NCI-H748 (cell line): Measurements from ENCODE around the gene HECA.

Source experiments
- DNase-seq: peaks from one replicate; lab custom pipeline; 2025; ENCODE audit not compliant: unreplicated experiment; lab: John Stamatoyannopoulos, UW

Gene HECA

DNA sequence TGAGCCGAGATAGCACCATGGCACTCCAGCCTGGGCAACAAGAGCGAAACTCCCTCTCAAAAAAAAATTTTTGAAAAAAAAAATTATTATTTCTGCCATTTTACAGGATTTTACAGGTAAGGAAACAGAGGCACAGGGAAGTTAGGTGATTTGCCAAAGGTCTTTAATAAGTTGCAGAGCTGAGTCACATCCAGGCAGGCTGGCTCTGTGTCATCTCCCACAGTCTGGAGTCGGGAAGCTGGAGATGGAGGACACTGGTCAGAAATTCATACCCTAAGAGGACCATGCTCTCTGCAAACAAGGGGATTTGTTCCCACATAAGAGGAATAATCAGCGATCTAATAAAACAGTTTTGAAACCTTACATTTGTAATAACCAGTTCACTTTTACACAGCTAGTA, 24.1 kb downstream of the HECA start:
- no peak for DNase-seq

GRCh38 chr6:139161169-139161568, 26.3 kb downstream of the HECA start:
- peak; percentile 36 for DNase-seq

DNA sequence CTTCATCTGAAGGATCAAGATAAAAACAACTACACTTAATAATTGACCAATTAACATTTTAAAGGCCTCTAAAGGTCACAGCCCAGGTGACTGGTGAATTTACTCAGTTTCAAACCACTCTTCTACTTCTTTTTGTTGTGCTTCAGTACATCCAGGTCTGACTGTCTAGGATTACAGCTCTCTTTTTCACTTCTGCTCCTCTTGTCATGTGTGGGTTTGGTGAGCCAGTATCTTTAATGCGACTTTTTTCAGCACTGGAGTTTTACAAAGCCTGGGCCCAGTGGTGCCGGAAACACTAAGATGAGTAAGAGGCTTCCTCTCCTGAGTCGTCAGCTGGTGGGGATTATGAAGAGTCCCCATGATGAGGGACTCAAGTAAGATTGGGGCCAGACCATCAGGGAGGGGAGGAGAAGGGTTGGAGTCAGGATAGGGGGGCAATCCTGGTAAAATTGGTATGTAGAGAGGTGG, 27.0 kb downstream of the HECA start:
- DNase-seq, result no peak

DNA sequence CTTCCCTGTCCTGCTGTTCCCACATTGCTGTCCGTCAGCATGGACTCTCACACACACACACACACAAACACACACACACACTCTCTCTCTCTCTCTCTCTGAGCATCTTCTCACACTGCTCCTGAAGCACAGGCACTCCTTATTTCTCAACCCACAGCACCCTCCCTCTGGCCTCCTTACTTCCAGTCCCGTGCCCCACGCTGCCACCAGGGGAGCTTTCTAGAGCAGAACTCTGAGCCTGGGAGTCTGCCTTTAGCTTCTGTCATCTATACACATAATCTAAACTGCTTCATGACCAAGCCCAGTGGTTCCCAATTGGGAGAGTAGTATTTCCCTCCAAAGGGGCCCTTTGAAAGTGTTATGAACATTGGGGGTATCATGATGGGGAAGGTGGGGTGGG, 29.1 kb downstream of the HECA start:
- DNase-seq, result no peak

DNA sequence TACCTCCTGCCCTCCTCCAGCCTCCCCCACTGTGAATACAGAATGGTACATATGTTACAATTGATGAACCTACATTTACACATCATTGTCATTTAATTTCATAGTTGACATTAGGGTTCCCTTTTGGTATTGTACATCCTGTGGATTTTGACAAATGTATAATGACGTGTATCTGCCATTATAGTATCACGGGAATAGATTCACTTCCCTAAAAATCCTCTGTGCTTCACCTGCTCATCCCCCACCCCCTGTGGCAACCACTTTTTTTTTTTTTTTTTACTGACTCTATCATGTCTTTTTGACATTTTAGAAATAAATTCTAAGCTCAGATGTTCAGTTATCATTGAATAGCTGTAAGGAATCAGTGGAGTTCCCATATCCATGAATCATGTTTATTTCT, 30.4 kb downstream of the HECA start:
- DNase-seq, result no peak

GRCh38 chr6:139166238-139166955, 31.5 kb downstream of the HECA start:
- no peak for DNase-seq

GRCh38 chr6:139166956-139167313, 32.1 kb downstream of the HECA start:
- DNase-seq, result no peak

DNA sequence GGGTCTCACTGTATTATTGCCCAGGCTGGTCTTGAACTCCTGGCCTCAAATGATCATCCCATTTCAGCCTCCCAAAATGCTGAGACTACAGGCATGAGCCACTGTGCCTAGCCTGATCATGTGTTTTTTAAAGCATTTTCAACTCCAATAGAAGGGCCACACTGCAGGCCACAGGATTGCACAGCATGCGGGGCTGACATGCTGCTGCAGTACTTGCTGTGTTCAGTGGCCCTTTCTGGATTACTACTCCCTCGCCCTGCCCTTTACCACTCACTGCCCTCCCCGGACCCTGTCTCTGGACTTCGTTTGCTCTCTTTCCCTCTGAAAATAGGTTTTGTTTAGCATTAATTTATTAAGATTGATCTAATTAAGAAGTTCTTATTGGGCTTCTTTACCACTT, 37.3 kb downstream of the HECA start:
- DNase-seq, result no peak

GRCh38 chr6:139172567-139172966, 37.7 kb downstream of the HECA start:
- DNase-seq, result no peak

GRCh38 chr6:139173172-139173571, 38.3 kb downstream of the HECA start:
- DNase-seq, result no peak

- DNase-seq, result no peak
These were observed 38.9 kb downstream of the HECA start for GRCh38 chr6:139173822-139174221.

- no peak for DNase-seq
These were observed 40.1 kb downstream of the HECA start for GRCh38 chr6:139174961-139175360.

GRCh38 chr6:139175389-139175948, 40.6 kb downstream of the HECA start:
- no peak for DNase-seq

DNA sequence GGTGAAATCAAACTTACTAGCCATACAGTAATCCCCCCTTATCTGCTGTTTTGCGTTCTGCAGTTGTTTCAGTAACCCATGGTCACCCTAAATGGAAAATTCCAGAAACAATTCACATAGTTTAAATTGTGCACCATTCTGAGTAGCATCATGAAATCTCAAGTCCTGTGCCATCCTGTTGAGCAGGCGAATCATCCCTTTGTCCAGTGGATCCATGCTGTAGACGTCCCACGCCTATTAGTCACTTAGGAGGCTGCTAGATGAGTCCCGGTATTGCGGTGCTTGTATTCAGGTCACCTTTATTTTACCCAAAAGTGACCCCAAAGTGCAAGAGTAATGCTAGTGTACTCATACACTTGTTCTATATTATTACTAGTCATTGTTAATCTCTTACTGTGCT, 46.4 kb downstream of the HECA start:
- no peak for DNase-seq

GRCh38 chr6:139184047-139184446, 49.2 kb downstream of the HECA start:
- no peak for DNase-seq

DNA sequence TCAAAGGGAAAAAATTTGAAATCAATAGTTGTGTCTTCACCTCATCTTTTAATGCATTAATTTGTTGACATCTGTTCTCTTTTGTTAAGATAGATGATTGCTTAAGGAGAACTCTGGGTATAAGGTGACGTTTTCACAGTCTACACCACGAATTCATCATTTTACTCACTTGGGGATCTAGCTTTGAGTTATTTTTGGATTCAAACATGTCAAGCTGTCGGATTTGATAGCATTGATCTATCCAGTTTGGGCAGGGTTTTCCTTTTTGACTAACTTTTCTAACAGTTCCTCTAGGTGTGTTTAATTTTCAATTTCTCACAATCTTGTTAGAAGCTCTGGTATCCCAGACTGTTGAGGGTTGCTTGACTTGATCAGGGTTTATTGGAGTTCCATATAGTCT, 49.6 kb downstream of the HECA start:
- no peak for DNase-seq

DNA sequence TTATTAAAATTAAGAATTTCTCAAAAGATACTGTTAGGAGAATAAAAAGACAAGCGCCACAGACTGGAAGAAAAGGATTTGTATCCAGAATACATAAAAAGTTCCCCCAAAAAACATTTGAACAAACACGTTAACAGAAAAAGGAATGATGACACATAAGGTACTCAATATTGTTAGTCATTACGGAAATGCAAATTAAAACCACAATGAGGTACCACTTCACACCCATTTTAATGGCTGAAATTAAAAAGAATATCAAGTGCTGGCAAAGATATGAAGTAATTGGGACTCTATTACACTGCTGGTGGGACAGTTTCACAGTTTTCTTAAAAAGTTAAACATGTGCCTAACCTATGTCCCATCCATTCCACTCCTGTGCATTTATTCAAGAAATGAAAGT, 51.4 kb downstream of the HECA start:
- DNase-seq, result no peak

DNA sequence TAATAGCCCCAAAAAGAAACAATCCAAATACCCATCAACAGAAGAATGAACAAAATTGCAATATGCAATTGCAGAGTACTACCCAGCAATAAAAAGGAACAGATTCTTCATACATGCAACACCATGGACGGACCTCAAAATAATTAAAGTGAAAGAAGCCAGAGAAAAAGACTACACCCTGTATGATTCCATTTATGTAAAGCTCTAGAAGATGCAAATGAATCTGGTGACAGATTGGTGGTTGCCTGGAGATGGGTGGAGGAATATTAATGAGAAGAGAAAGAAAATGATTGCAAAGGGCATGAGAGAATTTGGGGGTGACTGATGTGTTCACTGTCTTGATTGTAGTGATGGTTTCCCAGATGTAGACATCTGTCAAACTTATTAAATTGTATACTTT, 51.8 kb downstream of the HECA start:
- DNase-seq, result no peak

DNA sequence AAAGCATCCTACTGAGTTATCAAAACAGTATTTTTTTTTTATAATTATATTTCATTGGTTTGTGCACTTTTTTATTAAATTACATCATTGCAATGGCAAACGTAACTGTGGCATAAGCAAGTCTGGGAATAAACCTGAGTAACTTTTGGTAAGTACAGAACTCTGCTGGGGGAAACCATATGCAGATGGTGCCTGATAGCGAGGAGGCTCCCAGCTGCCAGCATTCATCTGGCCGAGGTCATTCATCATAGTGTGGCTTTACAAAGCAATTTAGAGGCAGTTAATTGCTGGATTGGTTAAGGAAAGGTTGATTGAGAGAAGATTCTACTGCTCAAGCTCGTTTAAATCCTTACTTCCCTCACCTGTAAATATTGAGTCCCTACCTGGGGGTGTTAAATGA, 52.6 kb downstream of the HECA start:
- peak; percentile 24 for DNase-seq

DNA sequence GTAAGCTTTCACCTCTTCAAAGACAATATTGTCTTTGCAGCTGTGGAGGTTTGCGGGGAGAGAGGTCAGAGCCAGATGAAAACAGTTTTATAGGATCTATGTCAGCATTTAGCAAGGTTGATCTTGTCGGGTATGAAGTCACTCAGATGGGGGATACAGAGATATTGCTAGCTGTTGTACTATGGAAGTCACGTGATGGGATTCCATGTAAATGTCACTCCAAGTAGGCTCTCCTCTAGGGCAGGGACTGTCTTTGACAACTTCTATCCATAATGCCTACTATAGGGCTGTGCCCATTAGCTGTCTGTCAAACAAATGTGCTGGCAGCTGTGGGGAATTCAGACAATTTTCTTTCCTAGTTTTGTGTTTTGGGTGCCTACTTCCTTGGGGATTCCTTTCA, 54.8 kb downstream of the HECA start:
- no peak for DNase-seq

- DNase-seq, result no peak
These were observed 59.9 kb downstream of the HECA start for GRCh38 chr6:139194740-139195139.

- no peak for DNase-seq
These were observed 63.8 kb downstream of the HECA start for GRCh38 chr6:139198529-139199288.
